Measurements from ENCODE around the gene OR2B2. TPM values are rescaled to one million over a fixed set of nuclear protein-coding genes. Genes with fewer than 3 reads are reported as not detected.
A peak's percentile ranks its signal among the peaks of the same experiment; 100 is the strongest.

The OR2B2 gene
- total RNA-seq, 1 experiment from 2014 or later, result not detected

DNA sequence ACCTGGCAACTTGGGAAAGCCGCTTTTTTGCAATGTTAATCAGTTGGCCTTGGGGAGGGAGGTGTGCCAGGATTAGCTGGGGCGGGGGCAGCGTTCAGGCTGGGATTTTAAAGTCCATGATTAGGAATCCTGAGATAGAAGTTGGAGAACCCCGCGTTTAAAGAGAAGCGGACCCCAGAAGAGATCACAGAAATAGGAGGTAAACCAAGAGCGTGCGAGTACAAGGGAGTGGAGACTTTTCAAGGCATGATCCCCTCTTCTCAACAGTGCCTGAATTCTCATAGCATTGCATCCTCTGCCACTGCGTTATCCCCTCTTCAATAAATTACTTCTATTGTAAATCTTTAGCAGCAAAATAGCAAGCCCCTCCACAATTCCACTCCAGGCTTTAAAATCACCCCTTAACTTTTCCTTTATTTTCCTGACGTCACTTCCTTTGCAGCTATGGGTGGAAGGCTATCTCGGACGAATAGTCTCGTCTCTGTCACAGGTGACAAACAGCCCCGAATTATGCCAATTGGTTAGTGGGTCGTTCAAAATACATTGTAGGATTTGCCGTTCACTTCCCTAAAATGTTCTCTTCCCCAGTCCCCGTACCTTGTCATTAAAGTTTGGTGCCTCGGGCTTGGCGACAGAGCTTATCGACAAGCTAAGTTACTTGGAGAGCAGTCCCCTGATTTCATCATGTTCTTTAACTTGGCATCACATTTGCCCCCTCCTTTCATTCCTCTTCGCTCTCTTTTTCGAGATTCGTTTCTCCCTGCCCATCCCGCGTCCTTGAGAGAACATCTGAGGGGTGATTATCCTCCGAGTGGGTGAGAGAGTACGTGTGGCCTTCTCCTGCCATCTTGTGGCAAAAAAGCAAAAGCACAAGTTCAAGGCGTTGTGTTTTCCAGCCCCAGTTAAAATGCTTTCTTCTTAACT is 17.1 kb downstream of the OR2B2 start:
- H3K36me3 ChIP-seq (ENCODE audit: insufficient read depth, low read length, poor library complexity, severe bottlenecking), result no peaks in the 10 kb centered on the region
- no peaks in the 10 kb centered on the region for H3K27me3 ChIP-seq (replicated peaks; ENCODE audit: insufficient read depth, low read depth, low read length, poor library complexity)
- no TSS peak for BruUV-seq (replicated peaks)
- H3K4me1 ChIP-seq (ENCODE audit: insufficient read depth, low read length, poor library complexity, severe bottlenecking), result peaks cover 12% of the 10 kb centered on the region
- peak overlapping the region; percentile 63 for H3K4me3 ChIP-seq (ENCODE audit: low read depth, low read length, poor library complexity, severe bottlenecking)
- peak; percentile 93 for DNase-seq (ENCODE audit: low spot score)
- CTCF ChIA-PET, result interaction anchor here (0.6 kb wide), 2 partner anchors 11 to 70 kb away, joined by 3 to 4 read pairs; no protein-coding TSS in a partner anchor
- POLR2A ChIA-PET (ENCODE audit: low non-redundant PET), result interaction anchor here (0.6 to 3.5 kb wide), 4 partner anchors 23 to 763 kb away, joined by 3 to 78 read pairs (median 4); a partner anchor contains a TSS
- peak overlapping the region; percentile 94 for H3K27ac ChIP-seq (ENCODE audit: low read depth, low read length, poor library complexity, severe bottlenecking)
- intact Hi-C loops (cut with micrococcal nuclease; ENCODE audit: unreplicated experiment), result loop anchor here (2.0 to 10.0 kb wide), 5 partner anchors 83 to 1863 kb away; a partner anchor contains a TSS
- TF ChIP-seq CTCF (conservative IDR thresholded peaks at IDR 0.05; ENCODE audit: low read depth, low read length) (peak; percentile 86), EZH2 (IDR thresholded peaks at IDR 0.05; ENCODE audit: borderline replicate concordance, low read depth, low read length, poor library complexity, severe bottlenecking) (no peak)
- H3K9me3 ChIP-seq (ENCODE audit: low read depth, low read length, poor library complexity, severe bottlenecking), result no peaks in the 10 kb centered on the region

- no peaks in the 10 kb centered on the region for H3K27me3 ChIP-seq (replicated peaks; ENCODE audit: insufficient read depth, low read depth, low read length, poor library complexity)
- POLR2A ChIA-PET (ENCODE audit: low non-redundant PET), result interaction anchor here (0.7 to 3.5 kb wide), 11 partner anchors 21 to 766 kb away, joined by 4 to 78 read pairs (median 11); a partner anchor contains a TSS
- intact Hi-C loops (cut with micrococcal nuclease; ENCODE audit: unreplicated experiment), result loop anchor here (2.0 to 10.0 kb wide), 6 partner anchors 82 to 1862 kb away; a partner anchor contains a TSS
- CTCF ChIA-PET, result interaction anchor here (0.6 kb wide), 2 partner anchors 69 to 248 kb away, joined by 3 read pairs; partner anchors contain the start of gene ZKSCAN8
- peaks cover 22% of the 10 kb centered on the region for H3K4me1 ChIP-seq (ENCODE audit: insufficient read depth, low read length, poor library complexity, severe bottlenecking)
- TF ChIP-seq EZH2 (IDR thresholded peaks at IDR 0.05; ENCODE audit: borderline replicate concordance, low read depth, low read length, poor library complexity, severe bottlenecking) (no peak), CTCF (conservative IDR thresholded peaks at IDR 0.05; ENCODE audit: low read depth, low read length) (no peak)
- peak overlapping the region; percentile 63 for H3K4me3 ChIP-seq (ENCODE audit: low read depth, low read length, poor library complexity, severe bottlenecking)
- no peaks in the 10 kb centered on the region for H3K36me3 ChIP-seq (ENCODE audit: insufficient read depth, low read length, poor library complexity, severe bottlenecking)
- H3K27ac ChIP-seq (ENCODE audit: low read depth, low read length, poor library complexity, severe bottlenecking), result peak overlapping the region; percentile 94
- DNase-seq (ENCODE audit: low spot score), result peak; percentile 95
- no peaks in the 10 kb centered on the region for H3K9me3 ChIP-seq (ENCODE audit: low read depth, low read length, poor library complexity, severe bottlenecking)
- BruUV-seq (replicated peaks), result no TSS peak
Observed at GRCh38 chr6:27893836-27894807, 18.1 kb downstream of the OR2B2 start.
